Measurements from ENCODE around the gene MIPEP.
"Not testable (repeated sequence)": the region's sequence is repeated elsewhere in the genome, so short reads cannot be mapped to it uniquely, and the experiment has no call there.

The MIPEP gene

GRCh38 chr13:23770973-23771372 lies 118.2 kb downstream of the MIPEP start:
- Histone ChIP-seq H3K4me1 (ENCODE audit: control insufficient read depth in 5 of 5, insufficient read depth in 5 of 5, low read length in 5 of 5) (peaks cover 0 to 4% (median 0%) of the 10 kb centered on the region in 5 donors), H3K9me3 (ENCODE audit: control insufficient read depth in 5 of 5, low read length in 5 of 5) (no peaks in the 10 kb centered on the region), H3K27me3 (ENCODE audit: control insufficient read depth in 5 of 5, insufficient read depth in 4 of 5, low read length in 5 of 5) (no peaks in the 10 kb centered on the region), H3K4me3 (ENCODE audit: low read depth in 1 of 5, low read length in 5 of 5) (no peak overlapping the region), H3K9ac (ENCODE audit: low read length in 5 of 5) (no peak overlapping the region), H3K27ac (ENCODE audit: low read depth, low read length) (no peak overlapping the region), H3K36me3 (ENCODE audit: control insufficient read depth in 5 of 5, insufficient read depth in 5 of 5, low read length in 5 of 5) (peaks cover 0 to 4% (median 0%) of the 10 kb centered on the region in 5 donors)

- no peak overlapping the region for H3K9ac ChIP-seq (ENCODE audit: low read length in 5 of 5)
- H3K4me1 ChIP-seq (ENCODE audit: control insufficient read depth in 5 of 5, insufficient read depth in 5 of 5, low read length in 5 of 5): peaks cover 0 to 4% (median 0%) of the 10 kb centered on the region in 5 donors
- H3K27me3 ChIP-seq (ENCODE audit: control insufficient read depth in 5 of 5, insufficient read depth in 4 of 5, low read length in 5 of 5): no peaks in the 10 kb centered on the region
- no peak overlapping the region for H3K27ac ChIP-seq (ENCODE audit: low read depth, low read length)
- H3K36me3 ChIP-seq (ENCODE audit: control insufficient read depth in 5 of 5, insufficient read depth in 5 of 5, low read length in 5 of 5): peaks cover 0 to 4% (median 0%) of the 10 kb centered on the region in 5 donors
- H3K9me3 ChIP-seq (ENCODE audit: control insufficient read depth in 5 of 5, low read length in 5 of 5): no peaks in the 10 kb centered on the region
- H3K4me3 ChIP-seq (ENCODE audit: low read depth in 1 of 5, low read length in 5 of 5): no peak overlapping the region
Measured at GRCh38 chr13:23770428-23770827, 118.8 kb downstream of the MIPEP start.

GRCh38 chr13:23769401-23769800 lies 119.8 kb downstream of the MIPEP start:
- Histone ChIP-seq H3K4me3 (ENCODE audit: low read depth in 1 of 5, low read length in 5 of 5) (no peak overlapping the region), H3K4me1 (ENCODE audit: control insufficient read depth in 5 of 5, insufficient read depth in 5 of 5, low read length in 5 of 5) (peaks cover 0 to 4% (median 0%) of the 10 kb centered on the region in 5 donors), H3K36me3 (ENCODE audit: control insufficient read depth in 5 of 5, insufficient read depth in 5 of 5, low read length in 5 of 5) (peaks cover 0 to 4% (median 0%) of the 10 kb centered on the region in 5 donors), H3K9me3 (ENCODE audit: control insufficient read depth in 5 of 5, low read length in 5 of 5) (no peaks in the 10 kb centered on the region), H3K27ac (ENCODE audit: low read depth, low read length) (no peak overlapping the region), H3K9ac (ENCODE audit: low read length in 5 of 5) (no peak overlapping the region), H3K27me3 (ENCODE audit: control insufficient read depth in 5 of 5, insufficient read depth in 4 of 5, low read length in 5 of 5) (no peaks in the 10 kb centered on the region)

GRCh38 chr13:23767838-23768237 lies 121.4 kb downstream of the MIPEP start:
- no peaks in the 10 kb centered on the region for H3K9me3 ChIP-seq (ENCODE audit: control insufficient read depth in 5 of 5, low read length in 5 of 5)
- no peak overlapping the region for H3K4me3 ChIP-seq (ENCODE audit: low read depth in 1 of 5, low read length in 5 of 5)
- H3K27ac ChIP-seq (ENCODE audit: low read depth, low read length): no peak overlapping the region
- H3K36me3 ChIP-seq (ENCODE audit: control insufficient read depth in 5 of 5, insufficient read depth in 5 of 5, low read length in 5 of 5): peaks cover 0 to 4% (median 0%) of the 10 kb centered on the region in 5 donors
- H3K27me3 ChIP-seq (ENCODE audit: control insufficient read depth in 5 of 5, insufficient read depth in 4 of 5, low read length in 5 of 5): no peaks in the 10 kb centered on the region
- H3K4me1 ChIP-seq (ENCODE audit: control insufficient read depth in 5 of 5, insufficient read depth in 5 of 5, low read length in 5 of 5): peaks cover 0 to 4% (median 0%) of the 10 kb centered on the region in 5 donors
- no peak overlapping the region for H3K9ac ChIP-seq (ENCODE audit: low read length in 5 of 5)

GRCh38 chr13:23766939-23767338 lies 122.3 kb downstream of the MIPEP start:
- Histone ChIP-seq H3K9ac (ENCODE audit: low read length in 5 of 5) (no peak overlapping the region), H3K4me3 (ENCODE audit: low read depth in 1 of 5, low read length in 5 of 5) (no peak overlapping the region), H3K27me3 (ENCODE audit: control insufficient read depth in 5 of 5, insufficient read depth in 4 of 5, low read length in 5 of 5) (no peaks in the 10 kb centered on the region), H3K9me3 (ENCODE audit: control insufficient read depth in 5 of 5, low read length in 5 of 5) (no peaks in the 10 kb centered on the region), H3K27ac (ENCODE audit: low read depth, low read length) (no peak overlapping the region), H3K36me3 (ENCODE audit: control insufficient read depth in 5 of 5, insufficient read depth in 5 of 5, low read length in 5 of 5) (peaks cover 0 to 4% (median 0%) of the 10 kb centered on the region in 5 donors), H3K4me1 (ENCODE audit: control insufficient read depth in 5 of 5, insufficient read depth in 5 of 5, low read length in 5 of 5) (peaks cover 0 to 2% (median 0%) of the 10 kb centered on the region in 5 donors)

GRCh38 chr13:23766283-23766682 lies 122.9 kb downstream of the MIPEP start:
- H3K4me3 ChIP-seq (ENCODE audit: low read depth in 1 of 5, low read length in 5 of 5): no peak overlapping the region
- H3K27ac ChIP-seq (ENCODE audit: low read depth, low read length): no peak overlapping the region
- no peak overlapping the region for H3K9ac ChIP-seq (ENCODE audit: low read length in 5 of 5)
- H3K4me1 ChIP-seq (ENCODE audit: control insufficient read depth in 5 of 5, insufficient read depth in 5 of 5, low read length in 5 of 5): no peaks in the 10 kb centered on the region
- peaks cover 0 to 4% (median 0%) of the 10 kb centered on the region in 5 donors for H3K36me3 ChIP-seq (ENCODE audit: control insufficient read depth in 5 of 5, insufficient read depth in 5 of 5, low read length in 5 of 5)
- H3K27me3 ChIP-seq (ENCODE audit: control insufficient read depth in 5 of 5, insufficient read depth in 4 of 5, low read length in 5 of 5): no peaks in the 10 kb centered on the region
- H3K9me3 ChIP-seq (ENCODE audit: control insufficient read depth in 5 of 5, low read length in 5 of 5): no peaks in the 10 kb centered on the region

- no peak overlapping the region for H3K4me3 ChIP-seq (ENCODE audit: low read depth in 1 of 5, low read length in 5 of 5)
- no peaks in the 10 kb centered on the region for H3K27me3 ChIP-seq (ENCODE audit: control insufficient read depth in 5 of 5, insufficient read depth in 4 of 5, low read length in 5 of 5)
- H3K9ac ChIP-seq (ENCODE audit: low read length in 5 of 5): no peak overlapping the region
- no peaks in the 10 kb centered on the region for H3K9me3 ChIP-seq (ENCODE audit: control insufficient read depth in 5 of 5, low read length in 5 of 5)
- H3K36me3 ChIP-seq (ENCODE audit: control insufficient read depth in 5 of 5, insufficient read depth in 5 of 5, low read length in 5 of 5): peaks cover 0 to 4% (median 0%) of the 10 kb centered on the region in 5 donors
- no peaks in the 10 kb centered on the region for H3K4me1 ChIP-seq (ENCODE audit: control insufficient read depth in 5 of 5, insufficient read depth in 5 of 5, low read length in 5 of 5)
- H3K27ac ChIP-seq (ENCODE audit: low read depth, low read length): no peak overlapping the region
Measured at GRCh38 chr13:23765531-23765930, 123.7 kb downstream of the MIPEP start.

- no peaks in the 10 kb centered on the region for H3K4me1 ChIP-seq (ENCODE audit: control insufficient read depth in 5 of 5, insufficient read depth in 5 of 5, low read length in 5 of 5)
- no peak overlapping the region for H3K27ac ChIP-seq (ENCODE audit: low read depth, low read length)
- H3K9ac ChIP-seq (ENCODE audit: low read length in 5 of 5): no peak overlapping the region
- no peaks in the 10 kb centered on the region for H3K27me3 ChIP-seq (ENCODE audit: control insufficient read depth in 5 of 5, insufficient read depth in 4 of 5, low read length in 5 of 5)
- H3K36me3 ChIP-seq (ENCODE audit: control insufficient read depth in 5 of 5, insufficient read depth in 5 of 5, low read length in 5 of 5): peaks cover 0 to 8% (median 6%) of the 10 kb centered on the region in 5 donors
- no peak overlapping the region for H3K4me3 ChIP-seq (ENCODE audit: low read depth in 1 of 5, low read length in 5 of 5)
- no peaks in the 10 kb centered on the region for H3K9me3 ChIP-seq (ENCODE audit: control insufficient read depth in 5 of 5, low read length in 5 of 5)
Measured at GRCh38 chr13:23763318-23763717, 125.9 kb downstream of the MIPEP start.

- not testable (repeated sequence) for H3K9me3 ChIP-seq (ENCODE audit: control insufficient read depth in 5 of 5, low read length in 5 of 5); H3K4me3 ChIP-seq (ENCODE audit: low read depth in 1 of 5, low read length in 5 of 5); H3K4me1 ChIP-seq (ENCODE audit: control insufficient read depth in 5 of 5, insufficient read depth in 5 of 5, low read length in 5 of 5); H3K27me3 ChIP-seq (ENCODE audit: control insufficient read depth in 5 of 5, insufficient read depth in 4 of 5, low read length in 5 of 5); H3K36me3 ChIP-seq (ENCODE audit: control insufficient read depth in 5 of 5, insufficient read depth in 5 of 5, low read length in 5 of 5); H3K27ac ChIP-seq (ENCODE audit: low read depth, low read length); H3K9ac ChIP-seq (ENCODE audit: low read length in 5 of 5)
Measured at GRCh38 chr13:23761760-23762159, 127.4 kb downstream of the MIPEP start.

GRCh38 chr13:23760000-23760399 lies 129.2 kb downstream of the MIPEP start:
- Histone ChIP-seq H3K4me3 (ENCODE audit: low read depth in 1 of 5, low read length in 5 of 5) (no peak overlapping the region), H3K9me3 (ENCODE audit: control insufficient read depth in 5 of 5, low read length in 5 of 5) (no peaks in the 10 kb centered on the region), H3K27ac (ENCODE audit: low read depth, low read length) (no peak overlapping the region), H3K4me1 (ENCODE audit: control insufficient read depth in 5 of 5, insufficient read depth in 5 of 5, low read length in 5 of 5) (no peaks in the 10 kb centered on the region), H3K36me3 (ENCODE audit: control insufficient read depth in 5 of 5, insufficient read depth in 5 of 5, low read length in 5 of 5) (peaks cover 0 to 11% (median 7%) of the 10 kb centered on the region in 5 donors), H3K27me3 (ENCODE audit: control insufficient read depth in 5 of 5, insufficient read depth in 4 of 5, low read length in 5 of 5) (no peaks in the 10 kb centered on the region), H3K9ac (ENCODE audit: low read length in 5 of 5) (no peak overlapping the region)

Data from subcutaneous abdominal adipose tissue (tissue), 5 donors.